ENCODE measurements around the gene GART.

DNA sequence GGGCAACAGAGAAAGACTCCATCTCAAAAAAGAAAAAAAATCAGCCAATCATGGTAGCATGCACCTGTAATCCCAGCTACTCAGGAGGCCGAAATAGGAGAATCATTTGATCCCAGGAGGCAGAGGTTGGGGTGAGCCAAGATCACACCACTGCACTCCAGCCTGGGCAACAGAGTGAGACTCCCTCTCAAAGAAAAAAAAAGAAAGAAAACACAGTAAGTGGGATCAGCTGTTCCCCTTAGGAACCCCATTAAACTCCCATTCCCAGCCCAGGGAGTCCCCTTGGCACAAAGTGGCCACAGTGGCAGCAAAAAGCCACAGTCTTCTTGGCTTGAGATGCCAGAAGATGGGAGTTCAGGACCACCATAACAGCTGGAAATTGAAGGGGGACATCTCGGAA, 71.2 kb downstream of the GART start:
- TF ChIP-seq CTCF (IDR thresholded peaks at IDR 0.05) (no peak), CEBPB (IDR thresholded peaks at IDR 0.05) (no peak), CBX2 (IDR thresholded peaks at IDR 0.05; ENCODE audit: borderline replicate concordance, low read depth) (no peak), NR3C1 (IDR thresholded peaks at IDR 0.05) (no peak), SREBF2 (IDR thresholded peaks at IDR 0.05) (no peak), EP300 (IDR thresholded peaks at IDR 0.05) (no peak), POLR2A (IDR thresholded peaks at IDR 0.05; ENCODE audit: low read length) (no peak), ESRRA (IDR thresholded peaks at IDR 0.05; ENCODE audit: borderline replicate concordance, low read length) (no peak), CHD2 (IDR thresholded peaks at IDR 0.05; ENCODE audit: low read length, partially characterized antibody) (no peak)
- TF ChIP-seq, protein P1, sequence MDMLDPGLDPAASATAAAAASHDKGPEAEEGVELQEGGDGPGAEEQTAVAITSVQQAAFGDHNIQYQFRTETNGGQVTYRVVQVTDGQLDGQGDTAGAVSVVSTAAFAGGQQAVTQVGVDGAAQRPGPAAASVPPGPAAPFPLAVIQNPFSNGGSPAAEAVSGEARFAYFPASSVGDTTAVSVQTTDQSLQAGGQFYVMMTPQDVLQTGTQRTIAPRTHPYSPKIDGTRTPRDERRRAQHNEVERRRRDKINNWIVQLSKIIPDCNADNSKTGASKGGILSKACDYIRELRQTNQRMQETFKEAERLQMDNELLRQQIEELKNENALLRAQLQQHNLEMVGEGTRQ (IDR thresholded peaks at IDR 0.05): no peak
- TF ChIP-seq, protein P2, sequence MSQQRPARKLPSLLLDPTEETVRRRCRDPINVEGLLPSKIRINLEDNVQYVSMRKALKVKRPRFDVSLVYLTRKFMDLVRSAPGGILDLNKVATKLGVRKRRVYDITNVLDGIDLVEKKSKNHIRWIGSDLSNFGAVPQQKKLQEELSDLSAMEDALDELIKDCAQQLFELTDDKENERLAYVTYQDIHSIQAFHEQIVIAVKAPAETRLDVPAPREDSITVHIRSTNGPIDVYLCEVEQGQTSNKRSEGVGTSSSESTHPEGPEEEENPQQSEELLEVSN (IDR thresholded peaks at IDR 0.05; ENCODE audit: borderline replicate concordance, low read depth): no peak

Measured in A549 (cell line).